ENCODE data around the gene AGAP2. TPM values are rescaled to one million over a fixed set of nuclear protein-coding genes. Genes with fewer than 3 reads are reported as not detected.

The AGAP2 gene
- polyA plus RNA-seq, 3 donors: 0.20 to 3.4 (median 0.65) TPM

DNA sequence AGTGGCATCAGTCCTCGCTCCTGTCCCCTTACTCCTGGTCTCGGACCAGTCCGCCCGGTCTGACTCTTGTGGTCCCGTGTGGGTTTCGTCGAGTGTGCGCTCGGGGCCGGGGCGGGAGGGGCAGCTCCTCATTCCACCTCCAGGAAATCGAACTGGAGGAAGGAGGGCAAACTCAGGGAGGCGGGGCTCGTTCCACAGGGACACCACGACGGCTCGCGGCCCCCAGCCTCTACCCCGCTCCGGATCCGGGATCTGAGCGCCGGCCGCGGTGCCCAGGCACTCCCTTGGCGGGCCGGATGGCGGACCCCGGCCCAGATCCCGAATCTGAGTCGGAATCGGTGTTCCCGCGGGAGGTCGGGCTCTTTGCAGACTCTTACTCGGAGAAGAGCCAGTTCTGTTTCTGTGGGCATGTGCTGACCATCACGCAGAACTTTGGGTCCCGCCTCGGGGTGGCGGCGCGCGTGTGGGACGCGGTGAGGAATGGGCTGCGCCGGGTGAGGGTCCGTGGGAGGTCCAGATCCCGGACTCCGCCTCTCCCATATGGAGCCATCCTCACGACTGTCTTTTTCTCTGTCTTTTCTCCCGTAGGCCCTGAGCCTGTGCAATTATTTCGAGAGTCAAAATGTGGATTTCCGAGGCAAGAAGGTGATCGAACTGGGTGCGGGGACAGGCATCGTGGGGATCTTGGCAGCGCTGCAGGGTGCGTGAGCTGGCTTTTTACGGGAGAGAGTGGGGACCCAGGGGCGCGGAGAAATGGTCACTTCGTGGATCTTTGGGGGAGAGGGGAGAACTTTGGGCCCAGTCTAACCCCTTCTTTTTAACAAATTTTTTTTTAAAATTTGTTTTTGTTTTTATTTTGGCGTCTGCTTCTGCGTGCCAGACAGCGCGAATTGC lies 34.1 kb upstream of the AGAP2 start, which contains the start of gene EEF1AKMT3:
Gene EEF1AKMT3, plus strand, starts transcription at position 186 of the 894 bp plus-strand sequence. Its CDS starts 111 bp downstream, at position 297.
- TF ChIP-seq, protein P1, sequence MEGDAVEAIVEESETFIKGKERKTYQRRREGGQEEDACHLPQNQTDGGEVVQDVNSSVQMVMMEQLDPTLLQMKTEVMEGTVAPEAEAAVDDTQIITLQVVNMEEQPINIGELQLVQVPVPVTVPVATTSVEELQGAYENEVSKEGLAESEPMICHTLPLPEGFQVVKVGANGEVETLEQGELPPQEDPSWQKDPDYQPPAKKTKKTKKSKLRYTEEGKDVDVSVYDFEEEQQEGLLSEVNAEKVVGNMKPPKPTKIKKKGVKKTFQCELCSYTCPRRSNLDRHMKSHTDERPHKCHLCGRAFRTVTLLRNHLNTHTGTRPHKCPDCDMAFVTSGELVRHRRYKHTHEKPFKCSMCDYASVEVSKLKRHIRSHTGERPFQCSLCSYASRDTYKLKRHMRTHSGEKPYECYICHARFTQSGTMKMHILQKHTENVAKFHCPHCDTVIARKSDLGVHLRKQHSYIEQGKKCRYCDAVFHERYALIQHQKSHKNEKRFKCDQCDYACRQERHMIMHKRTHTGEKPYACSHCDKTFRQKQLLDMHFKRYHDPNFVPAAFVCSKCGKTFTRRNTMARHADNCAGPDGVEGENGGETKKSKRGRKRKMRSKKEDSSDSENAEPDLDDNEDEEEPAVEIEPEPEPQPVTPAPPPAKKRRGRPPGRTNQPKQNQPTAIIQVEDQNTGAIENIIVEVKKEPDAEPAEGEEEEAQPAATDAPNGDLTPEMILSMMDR (IDR thresholded peaks at IDR 0.05): no peak
- no peaks in the 10 kb centered on the region for H4K20me1 ChIP-seq (ENCODE audit: insufficient read depth, low read length)
- H3K4me1 ChIP-seq (ENCODE audit: control insufficient read depth in 1 of 2, insufficient read depth in 2 of 2, low read length in 2 of 2): peaks cover 36 to 40% of the 10 kb centered on the region in 2 donors
- H3K4me3 Mint-ChIP-seq: peak within 1 kb of the TSS; percentile 96 to 98
- peak within 1 kb of the TSS; percentile 97 for H3K4me2 ChIP-seq (replicated peaks; ENCODE audit: extremely low read depth, low read length, poor library complexity, severe bottlenecking)
- H3K4me1 Mint-ChIP-seq: peaks cover 37% of the 10 kb centered on the region
- H3K27me3 ChIP-seq (ENCODE audit: control insufficient read depth in 2 of 2, insufficient read depth in 2 of 2, low read length in 2 of 2): peaks cover 0 to 5% of the 10 kb centered on the region in 2 donors
- H2AFZ ChIP-seq (ENCODE audit: insufficient read depth, low read depth, low read length, poor library complexity, severe bottlenecking): peak within 1 kb of the TSS; percentile 99
- H3K4me3 ChIP-seq (replicated peaks in 1 of 3; ENCODE audit: low read depth in 2 of 3, low read length in 3 of 3): peak within 1 kb of the TSS; percentile 77 to 98 (median 82)
- intact Hi-C loops (cut with micrococcal nuclease): loop anchor here in 1 of 2 donors (5.0 kb wide), 1 partner anchor 75 kb away; the partner anchor contains the start of gene CTDSP2
- H3K27ac Mint-ChIP-seq: peak within 1 kb of the TSS; percentile 96 to 99 (median 98)
- H3K27ac ChIP-seq (ENCODE audit: low read depth in 1 of 2, low read length in 2 of 2): peak within 1 kb of the TSS; percentile 72 to 93
- H3K36me3 Mint-ChIP-seq: peaks cover 19 to 30% of the 10 kb centered on the region in 2 donors
- no peaks in the 10 kb centered on the region for H3K9me3 ChIP-seq (replicated peaks in 1 of 2; ENCODE audit: control insufficient read depth in 1 of 2, insufficient read depth in 1 of 2, low read length in 2 of 2)
- WGBS (ENCODE audit: insufficient coverage): 1% methylated on average over 53 of the region's 67 CpGs
- H3K79me2 ChIP-seq (ENCODE audit: insufficient read depth, low read length): no peaks in the 10 kb centered on the region
- H3K36me3 ChIP-seq (replicated peaks in 1 of 2; ENCODE audit: control insufficient read depth in 1 of 2, insufficient read depth in 2 of 2, low read length in 2 of 2): peaks cover 0 to 6% of the 10 kb centered on the region in 2 donors
- H3K9ac ChIP-seq (ENCODE audit: insufficient read depth, low read length, poor library complexity, severe bottlenecking): peak within 1 kb of the TSS; percentile 69
- H3K9me3 Mint-ChIP-seq: peaks cover 0 to 6% (median 0%) of the 10 kb centered on the region in 7 donors
- peaks cover 3 to 7% (median 6%) of the 10 kb centered on the region in 3 donors for H3K27me3 Mint-ChIP-seq (ENCODE audit: low read depth in 3 of 3)
- DNase-seq: peak in 2 of 3 donors; percentile 10 to 28

DNA sequence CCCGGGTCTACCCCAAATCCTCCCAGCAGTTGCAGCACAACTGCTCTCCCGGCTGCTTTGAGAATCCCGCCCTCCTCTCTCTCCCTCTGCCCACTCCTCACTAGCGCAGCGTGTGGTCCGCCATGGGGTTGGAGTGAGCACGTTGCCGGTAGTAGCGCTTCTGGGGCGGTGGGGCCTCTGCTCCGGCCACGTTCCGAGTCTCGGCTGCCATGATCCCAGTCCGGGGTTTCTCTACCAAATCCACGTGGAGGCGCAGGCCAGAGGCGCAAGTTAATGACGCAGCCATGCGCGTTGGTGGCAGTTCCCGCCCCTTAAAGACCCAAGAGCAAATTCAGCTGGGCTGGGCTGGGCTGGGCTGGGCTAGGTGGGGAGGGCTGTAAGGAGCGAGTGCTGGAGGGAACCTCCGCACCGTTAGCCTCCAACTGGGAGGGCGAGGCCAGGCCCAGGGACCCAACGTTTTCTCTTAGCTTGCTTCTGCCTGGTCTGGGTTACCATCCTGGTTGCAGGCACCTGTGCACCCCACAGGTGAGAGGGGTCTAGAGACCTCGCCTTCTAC lies 33.4 kb upstream of the AGAP2 start, which contains the start of gene METTL1:
Gene METTL1, minus strand, starts transcription at position 233 of the 556 bp plus-strand sequence. Its CDS starts 22 bp downstream, at position 211.
- H3K9me3 ChIP-seq (replicated peaks in 1 of 2; ENCODE audit: control insufficient read depth in 1 of 2, insufficient read depth in 1 of 2, low read length in 2 of 2): peaks cover 0 to 6% of the 10 kb centered on the region in 2 donors
- peak within 1 kb of the TSS; percentile 99 for H2AFZ ChIP-seq (ENCODE audit: insufficient read depth, low read depth, low read length, poor library complexity, severe bottlenecking)
- peaks cover 0 to 8% (median 0%) of the 10 kb centered on the region in 7 donors for H3K9me3 Mint-ChIP-seq
- H3K27ac Mint-ChIP-seq: peak within 1 kb of the TSS; percentile 96 to 99 (median 98)
- H4K20me1 ChIP-seq (ENCODE audit: insufficient read depth, low read length): no peaks in the 10 kb centered on the region
- peak within 1 kb of the TSS; percentile 72 to 93 for H3K27ac ChIP-seq (ENCODE audit: low read depth in 1 of 2, low read length in 2 of 2)
- under 1% methylated on average over 27 of the region's 28 CpGs for WGBS (ENCODE audit: insufficient coverage)
- peak within 1 kb of the TSS; percentile 69 for H3K9ac ChIP-seq (ENCODE audit: insufficient read depth, low read length, poor library complexity, severe bottlenecking)
- H3K4me2 ChIP-seq (replicated peaks; ENCODE audit: extremely low read depth, low read length, poor library complexity, severe bottlenecking): peak within 1 kb of the TSS; percentile 97
- TF ChIP-seq, protein P1 (IDR thresholded peaks at IDR 0.05): no peak
- H3K36me3 Mint-ChIP-seq: peaks cover 19 to 26% of the 10 kb centered on the region in 2 donors
- peaks cover 39% of the 10 kb centered on the region for H3K4me1 Mint-ChIP-seq
- intact Hi-C loops (cut with micrococcal nuclease): loop anchor here in 1 of 2 donors (5.0 kb wide), 1 partner anchor 75 kb away; the partner anchor contains the start of gene CTDSP2
- H3K4me3 ChIP-seq (replicated peaks in 1 of 3; ENCODE audit: low read depth in 2 of 3, low read length in 3 of 3): peak within 1 kb of the TSS; percentile 77 to 98 (median 82)
- peak; percentile 88 to 92 (median 91) for DNase-seq
- peaks cover 0 to 6% of the 10 kb centered on the region in 2 donors for H3K36me3 ChIP-seq (replicated peaks in 1 of 2; ENCODE audit: control insufficient read depth in 1 of 2, insufficient read depth in 2 of 2, low read length in 2 of 2)
- H3K4me3 Mint-ChIP-seq: peak within 1 kb of the TSS; percentile 96 to 98
- peaks cover 7 to 13% of the 10 kb centered on the region in 2 donors for H3K27me3 ChIP-seq (ENCODE audit: control insufficient read depth in 2 of 2, insufficient read depth in 2 of 2, low read length in 2 of 2)
- H3K27me3 Mint-ChIP-seq (ENCODE audit: low read depth in 3 of 3): peaks cover 11 to 14% (median 13%) of the 10 kb centered on the region in 3 donors
- H3K4me1 ChIP-seq (ENCODE audit: control insufficient read depth in 1 of 2, insufficient read depth in 2 of 2, low read length in 2 of 2): peaks cover 38 to 44% of the 10 kb centered on the region in 2 donors
- no peaks in the 10 kb centered on the region for H3K79me2 ChIP-seq (ENCODE audit: insufficient read depth, low read length)

All from CD14-positive monocyte (primary cell).